GM21529 (cell line): Measurements from ENCODE around the gene ADAP1.
"Not testable (repeated sequence)": the region's sequence is repeated elsewhere in the genome, so short reads cannot be mapped to it uniquely, and the experiment has no call there.

Experiments used
- ATAC-seq: cut with Tn5 transposase; IDR thresholded peaks from one replicate; pipeline ENCODE4 v1.9.1; 2021; ENCODE audit not compliant: unreplicated experiment

The ADAP1 gene

GRCh38 chr7:940599-941408 is 13.7 kb downstream of the ADAP1 start:
- ATAC-seq, result no peak

DNA sequence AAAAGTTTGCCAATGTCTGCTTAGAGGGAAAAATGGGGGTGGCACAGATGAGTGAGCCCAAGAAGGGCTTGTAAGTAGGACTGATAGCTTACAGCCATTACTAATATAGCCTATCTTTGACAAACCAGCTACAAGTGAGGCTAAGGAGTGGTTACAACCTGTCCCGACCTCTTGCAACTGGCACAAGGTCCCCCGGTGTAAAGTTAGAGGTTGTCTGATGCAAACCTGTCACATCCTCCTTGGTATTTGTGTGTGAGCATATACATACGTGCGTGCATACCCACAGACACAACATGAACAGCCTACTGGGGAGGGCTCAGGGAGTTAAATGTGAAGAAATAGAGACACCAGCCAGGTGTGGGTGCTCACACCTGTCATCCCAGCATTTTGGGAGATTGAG is 14.6 kb downstream of the ADAP1 start:
- ATAC-seq, result no peak

DNA sequence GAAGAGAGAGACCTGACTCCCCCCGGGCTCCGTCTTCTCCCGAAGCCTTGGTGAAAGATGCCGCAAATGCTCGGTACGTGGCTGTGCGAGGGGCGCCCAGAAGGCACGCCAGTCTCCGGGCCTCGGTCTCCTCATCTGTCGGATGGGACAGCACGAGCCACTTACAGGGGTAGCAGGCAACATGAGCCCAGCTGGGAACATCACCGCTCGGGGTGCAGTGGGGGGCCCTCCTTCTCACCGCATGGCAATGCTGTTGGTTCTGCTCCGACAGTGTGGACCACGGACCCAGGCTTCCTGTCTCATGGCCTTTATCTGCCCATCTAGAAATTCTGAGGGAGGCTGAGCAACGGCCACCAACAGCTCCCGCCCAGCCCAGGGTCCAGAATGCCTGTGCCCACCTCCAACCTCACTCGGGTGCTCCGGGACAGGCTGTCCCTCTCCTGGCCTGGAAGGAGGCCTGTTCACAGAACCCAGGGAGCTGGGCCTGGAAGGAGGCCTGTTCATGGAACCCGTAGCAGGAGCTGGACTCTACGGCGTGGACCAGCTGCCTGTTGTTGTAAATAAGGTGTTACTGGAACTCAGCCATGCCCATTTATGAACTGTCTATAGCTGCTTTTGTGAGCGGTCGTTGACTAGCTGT is 15.8 kb downstream of the ADAP1 start:
- no peak for ATAC-seq

DNA sequence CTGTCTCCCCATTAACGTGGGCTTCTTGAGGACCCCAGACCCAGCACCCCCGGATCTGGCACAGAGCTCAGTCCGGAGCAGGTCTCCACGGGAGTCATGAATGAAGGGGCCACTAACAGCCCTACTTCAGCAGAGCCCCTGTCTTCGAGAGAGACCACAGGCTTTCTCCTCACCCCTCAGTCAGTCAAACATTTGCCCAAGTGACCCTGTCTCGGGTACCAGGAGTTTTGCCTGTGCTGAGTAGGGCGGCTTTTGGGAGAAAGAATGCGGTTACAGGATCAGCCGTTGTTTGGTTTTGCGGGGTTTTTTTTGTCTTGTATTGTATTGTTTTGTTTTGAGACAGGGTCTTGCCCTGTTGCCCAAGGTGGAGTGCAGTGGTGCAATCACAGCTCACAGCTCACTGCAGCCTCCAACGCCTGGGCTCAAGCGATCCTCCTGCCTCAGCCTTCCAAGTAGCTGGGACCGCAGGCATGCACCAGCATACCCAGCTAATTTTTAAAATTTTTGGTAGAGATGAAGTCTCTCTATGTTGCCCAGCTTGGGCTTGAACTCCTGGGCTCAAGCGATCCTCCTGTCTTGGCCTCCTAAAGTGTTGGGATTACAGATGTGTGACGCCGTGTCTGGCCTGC is 16.5 kb downstream of the ADAP1 start:
- no peak for ATAC-seq

DNA sequence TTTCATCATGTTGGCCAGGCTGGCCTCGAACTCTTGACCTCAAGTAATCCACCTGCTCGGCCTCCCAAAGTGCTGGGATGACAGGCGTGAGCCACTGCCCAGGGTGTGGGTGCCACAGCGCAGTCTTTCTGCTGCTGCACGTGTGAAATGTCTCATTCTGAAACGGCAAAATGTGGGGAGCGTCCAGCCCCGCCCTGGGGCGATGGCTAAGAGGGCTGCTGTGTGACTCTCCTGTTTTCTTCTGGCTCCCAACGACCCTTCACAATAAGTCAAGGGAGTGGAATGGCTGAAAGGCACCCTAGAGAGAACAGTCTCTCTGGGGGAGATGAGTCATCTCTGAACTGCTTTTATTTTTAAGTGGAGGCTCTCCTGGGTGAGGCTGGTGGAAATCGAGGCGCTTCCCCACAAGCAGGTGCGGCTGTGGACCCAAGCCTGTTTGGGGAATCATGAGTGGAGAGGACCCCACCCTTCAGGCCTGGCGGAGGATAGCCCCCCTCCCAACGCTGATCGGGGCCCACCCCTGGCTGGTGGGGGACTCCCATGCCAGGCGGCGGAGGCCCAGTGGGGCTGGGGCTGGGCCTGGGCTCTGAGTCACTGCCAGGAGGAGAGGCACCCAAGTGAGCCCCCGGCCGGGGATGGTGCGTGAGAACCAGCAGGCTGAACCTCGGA is 18.0 kb downstream of the ADAP1 start:
- peak; percentile 90 for ATAC-seq

GRCh38 chr7:935874-936385 is 18.6 kb downstream of the ADAP1 start:
- ATAC-seq, result no peak

- ATAC-seq, result no peak
Observed at GRCh38 chr7:935164-935873, 19.2 kb downstream of the ADAP1 start.

GRCh38 chr7:934469-935163 is 19.9 kb downstream of the ADAP1 start:
- no peak for ATAC-seq

DNA sequence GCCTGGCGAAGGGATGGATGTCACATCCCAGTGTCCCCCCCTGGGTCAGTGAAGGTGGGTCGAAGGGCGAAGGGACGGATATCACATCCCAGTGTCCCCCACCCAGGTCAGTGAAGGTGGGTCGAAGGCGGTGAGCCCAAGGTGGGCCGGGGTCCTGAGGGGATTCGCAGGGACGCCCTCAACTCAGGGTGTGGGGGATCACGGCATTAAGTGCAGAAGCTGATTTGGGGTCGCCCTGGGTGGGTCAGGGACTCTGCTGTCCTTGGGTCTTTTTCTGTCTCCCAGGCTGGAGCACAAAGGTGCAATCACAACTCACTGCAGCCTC is 21.9 kb downstream of the ADAP1 start:
- ATAC-seq, result no peak

GRCh38 chr7:931871-932650 is 22.4 kb downstream of the ADAP1 start:
- no peak for ATAC-seq

DNA sequence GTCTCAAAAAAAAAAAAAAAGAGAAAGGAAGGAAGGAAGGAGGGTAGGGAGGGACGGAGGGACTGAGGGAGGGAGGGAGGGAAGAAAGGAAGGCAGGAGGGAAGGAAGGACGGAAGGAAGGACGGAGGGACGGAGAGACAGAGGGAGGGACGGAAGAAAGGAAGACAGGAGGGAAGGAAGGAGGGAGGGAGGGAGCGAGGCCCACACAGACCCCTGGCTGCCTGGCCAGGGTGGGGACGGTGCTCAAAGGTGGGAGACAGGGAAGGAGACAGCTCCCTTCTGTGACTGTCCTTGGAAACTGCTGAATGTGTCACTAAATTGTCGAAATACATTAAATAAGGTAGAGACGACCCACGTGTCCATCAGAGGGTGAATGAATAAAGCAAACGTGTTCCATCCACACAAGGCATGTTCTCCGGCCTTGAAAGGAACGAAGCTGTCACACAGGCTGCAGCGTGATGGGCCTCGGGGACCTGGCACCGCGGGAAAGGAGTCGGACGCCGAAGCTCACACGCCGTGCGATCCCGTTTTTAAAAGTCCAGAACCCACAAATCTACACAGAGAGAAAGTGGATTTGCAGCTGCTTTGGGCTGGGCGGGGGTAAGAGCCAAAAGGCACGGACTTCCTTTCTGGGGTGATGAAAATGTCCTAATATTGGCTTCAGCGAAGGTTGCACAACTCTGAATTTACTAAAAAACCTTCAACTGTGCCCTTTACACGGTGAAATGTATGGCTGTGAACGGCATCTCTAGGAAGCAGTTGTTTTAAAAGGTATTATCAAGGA is 23.3 kb downstream of the ADAP1 start:
- ATAC-seq, result no peak

GRCh38 chr7:929311-929711 is 25.2 kb downstream of the ADAP1 start:
- no peak for ATAC-seq

GRCh38 chr7:927031-927671 is 27.3 kb downstream of the ADAP1 start:
- ATAC-seq, result no peak

DNA sequence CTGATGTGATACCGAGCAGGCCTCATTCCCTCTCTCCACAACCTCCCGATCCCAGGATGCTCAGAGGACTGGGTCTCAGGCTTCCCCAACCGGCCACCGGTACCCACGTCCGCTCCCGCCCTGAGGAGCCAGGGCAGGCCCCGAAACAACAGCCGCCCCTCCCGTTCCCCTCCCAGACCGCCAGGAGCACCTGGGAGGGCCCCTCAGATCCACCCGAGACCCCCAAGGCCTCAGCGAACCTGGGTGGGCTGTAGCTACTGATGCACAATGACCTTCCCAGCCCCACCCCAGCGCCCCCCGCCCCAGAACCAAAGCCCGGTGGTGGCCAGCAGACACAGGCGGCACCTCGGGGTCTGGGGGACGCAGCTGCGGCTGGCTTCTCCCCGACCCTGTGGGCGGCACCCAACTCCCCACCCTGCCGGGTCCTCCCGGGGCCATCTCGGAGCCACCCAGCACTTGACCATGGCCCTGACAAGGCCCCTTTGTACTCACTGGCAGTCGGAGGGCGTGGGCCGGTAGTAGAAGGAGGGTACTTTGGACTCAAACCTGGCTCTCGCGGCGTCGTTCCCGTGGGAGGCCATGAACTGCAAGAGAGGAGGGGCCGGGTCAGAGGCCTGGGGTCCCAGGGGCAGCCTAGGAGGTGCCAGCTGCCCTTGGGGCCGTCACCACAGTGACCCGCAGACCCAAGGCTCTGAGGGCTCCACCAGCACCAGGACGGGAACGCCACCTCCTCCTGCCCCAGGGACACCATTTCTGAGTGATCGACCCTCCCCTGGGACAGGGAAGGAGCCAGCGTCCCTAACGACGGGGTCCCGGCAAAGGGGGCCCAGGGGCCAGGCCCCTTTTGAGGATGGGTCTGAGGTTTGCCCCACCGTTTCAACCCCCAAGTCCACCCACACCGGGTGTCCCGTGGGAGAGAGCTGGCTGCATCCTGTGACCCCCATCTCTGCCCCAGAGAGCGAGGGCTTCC is 28.1 kb downstream of the ADAP1 start:
- ATAC-seq, result no peak

- ATAC-seq, result no peak
Observed at GRCh38 chr7:925601-926000, 28.9 kb downstream of the ADAP1 start.

GRCh38 chr7:924541-925231 is 29.8 kb downstream of the ADAP1 start:
- ATAC-seq, result peak; percentile 45

GRCh38 chr7:924042-924441 is 30.4 kb downstream of the ADAP1 start:
- not testable (repeated sequence) for ATAC-seq
